A204.1 (cell line): ENCODE measurements around the gene ZFAND2B.

Experiments used
- FAIRE-seq: peaks from 2 replicates; lab custom pipeline; 2012; peaks lifted over from hg19 to GRCh38; lab: Jason Lieb, UNC

Gene ZFAND2B

GRCh38 chr2:219206328-219207133 is at the start of gene ZFAND2B:
Gene ZFAND2B (plus strand): TSS chr2:219206782. CDS start chr2:219206988, 206 bp downstream.
- FAIRE-seq: no peak

GRCh38 chr2:219157396-219157795 is 49.2 kb upstream of the ZFAND2B start:
- no peak for FAIRE-seq

DNA sequence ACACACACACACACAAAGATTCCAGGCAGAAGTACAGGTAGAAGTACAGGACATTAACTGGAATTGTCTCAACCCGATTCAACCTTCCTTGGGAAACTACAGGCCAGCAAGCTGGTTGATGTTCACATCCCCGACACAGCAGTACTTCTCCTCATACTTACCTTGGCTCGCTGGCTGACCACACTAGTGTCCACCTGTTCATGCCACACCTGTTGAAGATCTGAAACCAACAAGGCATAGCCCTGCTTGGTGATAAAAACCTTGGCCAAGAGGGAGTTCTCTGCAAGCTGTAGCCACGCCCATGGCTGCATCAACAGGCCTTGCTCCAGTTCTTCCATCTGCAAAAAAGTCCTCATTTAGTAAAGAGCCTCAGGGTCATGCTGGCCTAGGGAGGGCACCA is 48.6 kb upstream of the ZFAND2B start:
- no peak for FAIRE-seq

- FAIRE-seq: no peak
These were observed 48.0 kb upstream of the ZFAND2B start for GRCh38 chr2:219158586-219158985.

- no peak for FAIRE-seq
These were observed 46.8 kb upstream of the ZFAND2B start for GRCh38 chr2:219159771-219160185.

- FAIRE-seq: peak; percentile 70
These were observed 46.2 kb upstream of the ZFAND2B start, which contains the start of gene NHEJ1 for GRCh38 chr2:219160186-219161017. Gene NHEJ1 (minus strand): TSS chr2:219160815. CDS start chr2:219158362, 2,453 bp downstream.

DNA sequence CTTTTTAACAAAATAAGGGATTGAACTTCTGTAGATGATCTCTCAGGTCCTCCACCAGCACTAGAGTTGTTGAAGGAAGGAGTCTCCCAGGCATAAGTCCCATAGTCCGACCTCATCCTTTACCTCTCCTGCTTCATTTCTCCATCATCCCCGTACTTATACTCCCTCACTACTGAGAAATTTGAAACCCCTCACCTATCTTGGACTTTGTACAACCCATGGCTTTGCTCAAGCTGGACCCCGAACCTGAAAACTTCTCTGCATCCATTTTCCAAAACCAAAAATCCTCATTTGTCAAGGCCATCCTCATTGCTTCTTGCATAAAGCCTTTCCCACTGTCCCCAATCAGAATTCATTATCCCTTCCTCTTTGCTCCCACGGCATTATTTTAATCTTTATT is 45.5 kb upstream of the ZFAND2B start:
- FAIRE-seq: no peak

DNA sequence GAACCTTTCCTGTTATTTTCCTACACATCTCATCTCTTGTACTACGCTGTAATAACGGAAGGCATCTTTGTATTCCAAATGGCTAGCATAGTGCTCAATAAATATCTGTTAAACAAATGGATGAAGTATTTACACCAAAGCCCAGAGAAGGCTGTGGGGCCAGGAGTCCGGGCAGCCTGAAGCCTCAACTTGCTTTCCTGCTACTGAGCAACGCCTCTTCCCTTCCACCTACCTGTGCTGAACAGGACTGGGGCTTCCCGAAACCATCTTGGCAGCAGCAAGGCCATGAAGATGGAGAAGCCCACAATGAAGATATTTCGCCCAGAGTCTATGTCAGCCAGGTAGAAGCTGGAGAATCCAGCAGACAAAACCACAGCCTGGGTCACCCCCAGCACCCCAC is 43.4 kb upstream of the ZFAND2B start:
- FAIRE-seq: no peak

GRCh38 chr2:219165058-219165911 is 41.3 kb upstream of the ZFAND2B start:
- no peak for FAIRE-seq

GRCh38 chr2:219167997-219168396 is 38.6 kb upstream of the ZFAND2B start:
- no peak for FAIRE-seq

GRCh38 chr2:219168526-219168925 is 38.1 kb upstream of the ZFAND2B start:
- FAIRE-seq: no peak

DNA sequence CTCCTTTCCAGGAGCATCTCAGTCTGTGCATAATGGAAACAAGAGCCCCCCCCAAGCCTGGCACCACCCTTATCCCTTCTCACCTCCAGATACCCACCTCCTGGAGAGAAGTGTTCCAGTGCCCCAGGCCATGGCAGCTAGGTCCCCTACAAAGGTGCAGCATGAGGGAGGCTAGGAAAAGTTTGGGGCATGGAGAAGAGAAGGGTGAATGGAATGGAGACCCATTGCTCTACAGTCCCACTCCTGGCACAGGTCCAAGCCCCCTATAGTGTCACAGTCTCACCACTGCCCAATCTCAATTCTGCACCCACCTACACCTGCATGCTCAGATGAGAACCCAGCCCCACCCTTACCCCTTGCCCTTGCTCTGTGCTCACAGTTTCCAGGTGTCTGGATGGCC is 37.6 kb upstream of the ZFAND2B start:
- FAIRE-seq: no peak

DNA sequence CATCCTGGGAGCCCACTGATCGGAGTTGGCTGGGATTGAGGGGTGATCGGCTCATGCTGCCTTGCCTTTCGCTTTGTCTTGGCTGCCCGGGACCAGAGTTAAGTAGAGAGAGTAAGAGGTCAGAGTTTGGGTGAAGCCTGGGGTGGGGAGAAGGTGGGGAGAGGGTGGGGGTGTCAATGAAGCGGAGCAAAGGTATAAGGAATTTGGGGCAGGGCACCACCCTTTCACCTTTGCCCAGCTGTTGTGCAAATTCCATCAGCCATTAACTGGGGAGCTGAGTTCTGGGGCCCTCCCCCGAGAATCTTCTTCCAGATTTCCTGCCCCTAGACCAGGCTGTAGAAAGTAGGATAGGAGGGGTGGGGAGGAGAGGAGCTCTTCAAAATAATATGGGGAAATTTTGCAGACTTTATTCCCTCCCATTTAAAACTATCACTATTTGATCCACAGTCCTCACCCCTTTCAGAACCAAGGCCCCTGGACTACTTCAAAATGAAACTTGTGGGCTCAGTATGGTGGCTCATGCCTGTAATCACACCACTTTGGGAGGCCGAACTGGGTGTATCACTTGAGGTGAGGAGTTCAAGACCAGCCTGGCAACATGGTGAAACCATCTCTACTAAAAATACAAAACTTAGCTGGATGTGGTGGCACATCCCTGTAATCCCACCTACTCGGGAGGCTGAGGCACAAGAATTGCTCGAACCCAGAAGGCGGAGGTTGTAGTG is 36.5 kb upstream of the ZFAND2B start, which contains the start of gene SLC23A3:
Gene SLC23A3 (minus strand): TSS at position 100 of the 725 bp plus-strand sequence. CDS start 45 bp downstream, at position 55.
- FAIRE-seq: no peak

DNA sequence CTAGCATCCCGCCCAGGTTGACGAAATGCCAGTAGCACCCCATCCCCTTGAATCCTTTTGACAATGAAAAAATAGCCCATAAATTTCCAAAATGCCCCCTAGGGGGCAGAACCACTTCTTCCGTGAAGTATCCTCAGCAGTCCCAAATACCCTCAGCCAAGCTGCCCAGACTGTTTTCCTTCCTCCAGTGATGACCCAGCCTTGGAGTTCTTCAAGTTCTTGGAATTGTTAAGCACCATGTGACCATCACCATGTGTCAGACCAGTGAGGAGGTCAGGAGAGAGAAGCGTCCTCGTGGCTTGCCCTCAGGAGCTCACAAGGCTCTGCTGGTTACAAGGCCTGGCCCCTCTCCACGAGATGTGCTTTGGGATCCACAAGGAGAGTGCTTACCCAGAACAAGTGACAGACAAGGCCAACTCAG is 35.3 kb upstream of the ZFAND2B start:
- peak; percentile 43 for FAIRE-seq

DNA sequence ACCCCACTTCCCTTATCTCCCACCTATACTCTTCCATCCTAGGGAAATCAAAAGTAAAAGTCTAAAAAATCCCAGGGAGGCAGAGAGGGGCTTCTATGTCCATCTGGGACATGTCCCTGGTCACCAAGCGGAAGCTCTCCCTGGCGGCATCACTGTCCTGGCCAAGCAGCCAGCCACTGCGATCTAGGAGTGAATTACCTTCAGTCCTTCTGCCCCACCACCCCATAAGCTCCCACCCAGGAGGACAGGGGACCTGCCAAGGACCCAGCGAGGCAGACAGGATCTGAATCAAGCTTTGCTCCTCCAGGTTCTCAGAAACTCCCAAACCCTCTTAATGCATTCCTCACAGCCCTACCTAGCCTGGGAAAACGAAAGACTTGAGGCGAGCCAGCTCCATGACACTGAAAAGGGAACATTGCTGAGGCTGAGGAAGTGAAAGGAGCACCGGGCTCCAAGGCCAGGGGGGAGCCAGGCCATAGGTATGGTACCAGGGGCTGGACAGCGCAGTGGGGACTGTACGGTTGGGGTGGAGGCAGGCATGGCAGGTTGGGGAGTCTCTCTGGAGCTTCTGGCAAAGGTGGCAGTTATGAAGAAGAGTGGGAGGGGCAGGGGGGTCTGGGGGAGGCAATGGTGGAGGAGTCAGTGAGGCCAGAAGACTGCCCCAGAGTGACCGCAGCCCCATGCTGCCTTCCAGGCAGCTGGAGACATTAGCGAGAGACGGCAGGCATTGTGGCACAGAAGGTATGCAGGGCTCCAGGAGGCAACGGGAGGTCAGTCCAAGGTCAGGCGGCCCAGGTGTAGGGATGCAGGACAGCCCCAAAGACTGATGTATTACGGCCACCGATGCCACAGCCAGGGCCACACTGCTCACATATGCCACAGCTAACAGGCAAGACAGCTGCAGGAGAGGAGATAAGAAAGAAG is 34.1 kb upstream of the ZFAND2B start:
- FAIRE-seq: no peak

GRCh38 chr2:219173176-219173575 is 33.4 kb upstream of the ZFAND2B start:
- no peak for FAIRE-seq

DNA sequence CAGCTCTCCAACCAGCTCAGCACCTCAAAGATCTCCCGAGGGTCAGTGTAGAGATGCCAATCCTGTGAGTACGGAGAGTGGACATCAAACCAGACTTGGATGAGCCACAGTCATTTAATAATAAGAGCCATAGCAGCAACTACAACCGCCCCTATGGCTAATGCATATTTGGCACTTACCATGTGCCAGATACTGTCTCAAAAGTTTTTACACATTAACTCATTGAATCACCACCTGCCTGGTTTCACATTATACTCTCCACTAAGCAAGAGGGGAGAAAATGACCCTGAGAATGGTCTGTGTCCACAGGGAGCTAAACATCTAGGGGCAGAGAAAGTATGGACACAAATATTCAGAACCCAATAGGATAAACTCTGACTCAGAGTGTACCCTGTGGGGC is 32.4 kb upstream of the ZFAND2B start:
- FAIRE-seq: no peak

- FAIRE-seq: no peak
These were observed 31.8 kb upstream of the ZFAND2B start for GRCh38 chr2:219174801-219175200.

- no peak for FAIRE-seq
These were observed 31.1 kb upstream of the ZFAND2B start for GRCh38 chr2:219175486-219175885.
